GM12872 (cell line): ENCODE results near the gene TNS3.

ENCODE experiments used
- TF ChIP-seq, protein P1 (sequence below): IDR thresholded peaks from 3 replicates; pipeline ENCODE4 v1.5.1; 2011; ENCODE audit warnings: low read depth, mild to moderate bottlenecking, low read length, moderate library complexity; ENCODE audit not compliant: insufficient read depth

TNS3 gene

DNA sequence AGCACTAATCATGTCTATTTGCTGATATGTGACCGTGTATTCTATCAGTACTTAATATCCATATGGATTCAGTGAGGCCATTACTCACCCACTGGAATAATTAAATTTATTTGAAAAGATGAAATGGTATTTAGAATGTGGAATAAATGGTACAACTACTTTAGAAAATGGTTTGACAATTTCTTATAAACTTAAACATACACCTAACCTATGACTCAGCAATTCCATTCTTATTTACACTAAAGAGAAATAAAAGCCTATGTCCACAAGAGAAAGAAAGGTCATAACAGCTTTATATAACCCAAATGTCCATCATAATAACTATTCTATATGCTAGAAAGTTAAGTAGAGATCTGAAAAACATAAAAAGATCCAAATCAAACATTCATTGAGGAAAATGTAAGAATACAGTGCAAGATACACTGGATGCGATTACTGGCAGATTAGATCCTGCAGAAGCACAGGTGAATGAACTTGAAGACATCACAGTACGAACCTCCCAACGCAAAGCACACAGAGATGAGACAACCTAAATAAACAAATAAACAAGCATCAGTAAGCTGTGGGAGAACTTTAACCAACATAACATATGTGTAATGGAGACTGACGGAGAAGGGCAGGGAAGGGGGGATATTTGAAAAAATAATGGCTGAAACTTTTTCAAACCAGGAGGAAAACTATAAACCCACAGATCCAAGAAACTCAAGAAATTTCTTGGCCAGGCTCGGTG lies 51.9 kb downstream of the TNS3 start:
- TF ChIP-seq, protein P1, sequence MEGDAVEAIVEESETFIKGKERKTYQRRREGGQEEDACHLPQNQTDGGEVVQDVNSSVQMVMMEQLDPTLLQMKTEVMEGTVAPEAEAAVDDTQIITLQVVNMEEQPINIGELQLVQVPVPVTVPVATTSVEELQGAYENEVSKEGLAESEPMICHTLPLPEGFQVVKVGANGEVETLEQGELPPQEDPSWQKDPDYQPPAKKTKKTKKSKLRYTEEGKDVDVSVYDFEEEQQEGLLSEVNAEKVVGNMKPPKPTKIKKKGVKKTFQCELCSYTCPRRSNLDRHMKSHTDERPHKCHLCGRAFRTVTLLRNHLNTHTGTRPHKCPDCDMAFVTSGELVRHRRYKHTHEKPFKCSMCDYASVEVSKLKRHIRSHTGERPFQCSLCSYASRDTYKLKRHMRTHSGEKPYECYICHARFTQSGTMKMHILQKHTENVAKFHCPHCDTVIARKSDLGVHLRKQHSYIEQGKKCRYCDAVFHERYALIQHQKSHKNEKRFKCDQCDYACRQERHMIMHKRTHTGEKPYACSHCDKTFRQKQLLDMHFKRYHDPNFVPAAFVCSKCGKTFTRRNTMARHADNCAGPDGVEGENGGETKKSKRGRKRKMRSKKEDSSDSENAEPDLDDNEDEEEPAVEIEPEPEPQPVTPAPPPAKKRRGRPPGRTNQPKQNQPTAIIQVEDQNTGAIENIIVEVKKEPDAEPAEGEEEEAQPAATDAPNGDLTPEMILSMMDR = no peak

DNA sequence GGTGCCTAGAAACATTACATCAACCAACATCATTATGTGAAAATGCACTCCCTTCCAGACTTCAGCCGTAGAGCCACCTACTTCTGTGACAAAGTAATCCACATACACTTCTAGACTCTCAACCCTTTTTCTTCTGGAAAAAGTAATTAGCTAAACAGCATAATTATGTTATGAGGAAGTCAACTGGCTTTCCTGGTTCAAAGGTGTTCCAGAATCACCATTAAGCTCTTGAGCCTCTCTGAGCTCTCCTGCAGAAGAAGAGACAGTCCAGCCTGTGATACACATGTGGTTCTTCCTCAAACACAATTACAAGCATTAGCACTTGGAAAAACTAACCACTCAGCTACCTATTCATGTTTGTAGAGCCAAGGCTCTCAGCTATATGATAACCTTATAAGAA lies 52.5 kb downstream of the TNS3 start:
- TF ChIP-seq, protein P1 = no peak

DNA sequence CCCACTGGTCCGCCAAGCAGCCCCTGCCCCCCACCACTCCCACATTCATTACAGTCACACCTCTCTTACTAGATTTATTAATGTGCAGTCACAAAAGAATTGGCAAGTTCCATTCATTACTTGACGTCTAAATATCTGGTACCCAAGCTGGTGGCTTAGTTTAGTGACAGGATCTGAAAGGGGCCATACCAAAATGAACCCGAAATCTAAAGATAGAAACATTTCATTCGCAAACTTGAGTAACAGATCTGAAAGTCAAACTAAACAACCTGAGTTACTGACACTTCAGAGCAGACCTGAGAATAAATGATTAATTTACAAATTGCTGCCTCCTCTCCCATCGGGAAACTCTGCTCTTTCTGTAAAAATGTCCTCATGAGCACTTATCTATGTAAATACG lies 53.4 kb downstream of the TNS3 start:
- TF ChIP-seq, protein P1 = no peak

DNA sequence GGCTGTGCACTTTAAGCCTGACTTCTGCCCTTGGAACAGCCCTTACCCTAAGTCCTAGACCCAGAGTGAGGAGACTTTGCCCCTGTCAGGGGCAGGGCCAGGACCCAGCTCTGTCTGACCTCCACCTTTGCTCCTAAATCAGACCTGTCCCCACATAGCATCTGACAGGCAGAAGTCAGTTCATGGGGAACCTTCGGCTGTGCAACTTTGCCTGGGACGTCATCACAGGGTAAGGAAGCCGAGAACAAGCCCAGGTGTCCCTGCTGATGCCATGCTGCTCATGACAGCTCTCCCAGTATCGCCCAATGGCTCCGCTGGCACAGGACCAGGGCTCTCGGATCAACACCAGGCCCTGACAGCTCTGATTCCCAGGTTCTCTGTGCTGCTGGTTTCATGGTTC lies 55.4 kb downstream of the TNS3 start:
- TF ChIP-seq, protein P1 = no peak

DNA sequence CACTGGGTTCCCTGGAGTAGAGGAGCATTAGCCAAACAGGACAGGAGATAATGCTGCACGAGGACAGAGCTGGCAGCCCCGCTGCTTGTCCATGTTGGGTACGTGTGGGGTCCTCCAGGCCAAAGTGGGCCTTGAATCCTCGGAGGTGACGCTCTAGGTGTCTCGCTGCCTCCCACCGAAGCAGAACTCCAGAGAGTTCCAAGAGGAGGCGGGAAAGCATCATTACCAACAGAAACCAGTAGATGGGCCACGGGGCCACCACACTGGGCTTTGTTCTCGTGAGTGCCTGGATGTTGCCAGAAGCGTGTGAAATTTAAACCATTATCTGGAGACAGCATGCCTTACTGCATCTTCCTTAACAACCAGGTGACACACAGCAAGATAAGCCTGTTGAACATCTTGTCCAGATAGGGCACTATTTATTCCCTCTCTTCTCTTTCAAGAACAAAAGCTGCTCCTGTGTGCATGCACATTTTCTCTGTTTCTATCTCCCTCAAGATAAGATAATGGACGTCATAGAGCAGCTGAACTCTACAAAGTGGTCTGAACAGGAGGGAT lies 56.8 kb downstream of the TNS3 start:
- TF ChIP-seq, protein P1 = no peak

DNA sequence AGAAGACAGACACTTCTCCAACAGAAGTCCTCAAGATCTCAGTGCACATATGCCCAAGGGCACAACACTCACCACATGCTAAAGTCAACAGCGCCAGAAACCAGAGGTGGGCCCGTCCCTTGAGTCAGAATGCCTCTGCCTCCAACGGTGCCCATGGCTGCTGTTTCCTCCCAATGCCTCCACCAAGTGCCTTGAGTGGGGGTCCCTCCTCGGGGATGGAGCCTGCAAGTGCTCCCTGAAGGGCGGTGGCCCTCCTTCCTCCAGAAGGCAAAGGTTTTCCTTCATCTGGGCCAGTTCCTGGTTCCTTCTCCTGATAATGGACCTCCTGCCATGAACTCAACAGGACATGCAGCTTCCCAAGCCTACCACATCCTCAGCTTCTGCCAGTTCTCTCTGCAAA lies 58.5 kb downstream of the TNS3 start:
- TF ChIP-seq, protein P1 = no peak

DNA sequence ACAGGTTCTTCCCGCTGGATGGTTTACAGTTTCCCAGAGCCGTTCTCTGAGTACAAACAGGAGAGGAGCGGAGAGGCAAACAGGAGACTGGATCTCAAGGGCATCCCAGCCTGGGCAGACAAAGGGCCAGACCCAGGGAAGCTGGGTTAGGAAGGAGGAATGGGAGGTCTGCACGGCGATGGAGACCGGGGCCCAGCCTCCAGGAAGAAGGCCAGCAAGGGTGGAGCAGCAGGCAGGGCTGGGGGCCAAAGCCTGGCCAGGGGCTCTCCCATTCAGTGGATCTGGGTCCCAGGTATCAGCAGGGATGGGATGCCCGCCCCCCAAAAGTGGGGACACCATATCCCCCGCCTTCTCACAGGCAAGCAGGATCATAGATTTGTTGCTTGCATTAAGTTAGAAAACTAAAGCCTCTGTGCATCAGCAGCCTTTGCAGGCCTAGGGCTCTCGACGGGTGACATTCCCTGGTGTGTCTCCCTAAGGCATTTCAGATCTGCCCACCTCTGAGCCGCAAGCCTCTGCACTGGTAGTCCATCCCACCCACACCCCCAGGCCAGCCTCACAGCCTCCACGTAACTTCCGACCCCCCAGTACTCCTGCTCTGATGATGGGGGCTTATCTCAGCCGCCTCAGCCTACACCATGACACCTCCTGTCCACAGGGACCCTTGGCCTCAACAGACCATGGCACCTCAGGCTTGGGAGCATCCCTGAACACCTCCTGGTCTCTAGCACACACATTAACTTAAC lies 59.9 kb downstream of the TNS3 start:
- TF ChIP-seq, protein P1 = no peak
